ENCODE results near the gene CENPVL1.

GRCh38 chrX:51737091-51737490 lies 26.8 kb downstream of the CENPVL1 start:
- TF ChIP-seq CTCF (IDR thresholded peaks at IDR 0.05) (no peak), POLR2A (IDR thresholded peaks at IDR 0.05) (no peak)

All from thyroid gland (tissue), 4 donors.